Endothelial cell of umbilical vein (primary cell): Measurements from ENCODE around the gene LRP6. TPM values are rescaled to one million over a fixed set of nuclear protein-coding genes. Genes with fewer than 3 reads are reported as not detected.

Source experiments
- BruUV-seq: library from RNA; stranded (reverse); fragments of 400-500 nt; replicated peaks from 2 replicates; lab custom pipeline; 2021; lab: Mats Ljungman, UMichigan
- CTCF ChIA-PET: fragments of 300-600, 350-600 bp; sonication (Branson Sonifier 250); formaldehyde crosslinking; loops from one replicate; lab custom pipeline; 2021; ENCODE audit warnings: antibody characterized with exemption, inconsistent platforms; lab: Charles Lee
- POLR2A ChIA-PET: fragments of 300-600, 350-600 bp; sonication (Branson Sonifier 250); formaldehyde crosslinking; loops from one replicate; lab custom pipeline; 2021; ENCODE audit warnings: antibody characterized with exemption, inconsistent platforms; lab: Charles Lee
- DNase-seq: peaks from one replicate; pipeline ENCODE4 v3.0.0-alpha.2; 2011; ENCODE audit warnings: low read depth, low spot score
- FAIRE-seq: peaks from 2 replicates; lab custom pipeline; 2011; peaks lifted over from hg19 to GRCh38; lab: Jason Lieb, UNC
- H2AFZ ChIP-seq: 2 replicates; pipeline ENCODE4 v1.6.0; 2012; ENCODE audit warnings: low read depth, low read length, control low read depth, inconsistent platforms
- H3K27ac ChIP-seq: 2 replicates; pipeline ENCODE4 v1.5.1; 2011; ENCODE audit warnings: low read depth, mild to moderate bottlenecking, control low read depth, low read length, moderate library complexity; ENCODE audit not compliant: insufficient read depth
- H3K27me3 ChIP-seq, 2 experiments: 2 replicates each; pipeline versions ENCODE4 v1.6.0 to v1.6.1; 2011; ENCODE audit warnings: low read length in 2 of 2, mixed read lengths in 1 of 2; ENCODE audit not compliant: control insufficient read depth in 2 of 2, insufficient read depth in 2 of 2
- H3K36me3 ChIP-seq, 2 experiments: 2 replicates in 1 of 2; 3 replicates in 1 of 2; pipeline ENCODE4 v1.5.1; 2011; ENCODE audit warnings: low read length in 2 of 2, mild to moderate bottlenecking in 1 of 2, moderate library complexity in 1 of 2; ENCODE audit not compliant: control insufficient read depth in 2 of 2, insufficient read depth in 2 of 2; ENCODE audit errors: extremely low read depth in 1 of 2
- H3K4me1 ChIP-seq: 3 replicates; pipeline ENCODE4 v1.5.1; 2011; ENCODE audit warnings: mild to moderate bottlenecking, low read length; ENCODE audit not compliant: control insufficient read depth, insufficient read depth; ENCODE audit errors: extremely low read depth
- H3K4me2 ChIP-seq: 2 replicates; pipeline ENCODE4 v1.6.1; 2011; ENCODE audit warnings: low read length, control low read depth, mixed read lengths; ENCODE audit not compliant: insufficient read depth
- H3K4me3 ChIP-seq, 3 experiments: fragments of 200-600 bp in 1 of 3; sonication (generic), shearing (Covaris generic) in 1 of 3; replicated peaks in 1 of 3; 2 replicates each; pipeline ENCODE4 v1.5.1; 2011 to 2016; ENCODE audit warnings: control low read depth in 3 of 3, low read length in 3 of 3, mild to moderate bottlenecking in 2 of 3, inconsistent platforms in 1 of 3, low read depth in 1 of 3, moderate library complexity in 1 of 3; ENCODE audit not compliant: insufficient read depth in 1 of 3
- H3K79me2 ChIP-seq: 2 replicates; pipeline ENCODE4 v1.6.0; 2012; ENCODE audit warnings: low read length, inconsistent platforms; ENCODE audit not compliant: control insufficient read depth, insufficient read depth
- H3K9ac ChIP-seq: replicated peaks from 2 replicates; pipeline ENCODE3; 2011; ENCODE audit warnings: low read length, control low read depth; ENCODE audit not compliant: insufficient read depth; ENCODE audit errors: extremely low read depth
- H3K9me1 ChIP-seq: replicated peaks from 3 replicates; pipeline ENCODE4 v1.6.0; 2011; ENCODE audit warnings: mild to moderate bottlenecking, low read length; ENCODE audit not compliant: control insufficient read depth, insufficient read depth; ENCODE audit errors: extremely low read depth
- H3K9me3 ChIP-seq: replicated peaks from 2 replicates; pipeline ENCODE4 v1.5.1; 2012; ENCODE audit warnings: low read length, inconsistent platforms; ENCODE audit not compliant: control insufficient read depth, insufficient read depth
- H4K20me1 ChIP-seq: replicated peaks from 2 replicates; pipeline ENCODE3; 2011; ENCODE audit warnings: mild to moderate bottlenecking, low read length; ENCODE audit not compliant: control insufficient read depth, insufficient read depth; ENCODE audit errors: extremely low read depth
- CTCF ChIP-seq, 2 donors: IDR thresholded peaks; 1 replicate in 1 of 2; 2 replicates in 1 of 2; pipeline ENCODE4 v1.5.1; 2011; ENCODE audit warnings: low read length in 2 of 2, mild to moderate bottlenecking in 2 of 2, moderate library complexity in 2 of 2, control low read depth in 1 of 2, inconsistent platforms in 1 of 2, low read depth in 1 of 2; ENCODE audit not compliant: insufficient read depth in 1 of 2; ENCODE audit errors: extremely low read depth in 1 of 2
- EZH2 ChIP-seq: IDR thresholded peaks from 2 replicates; pipeline ENCODE4 v1.6.1; 2012; ENCODE audit warnings: borderline replicate concordance, low read depth, mild to moderate bottlenecking, moderate library complexity, low read length, inconsistent platforms; ENCODE audit not compliant: severe bottlenecking
- FOS ChIP-seq: IDR thresholded peaks from 2 replicates; pipeline ENCODE4 v1.6.1; 2011; ENCODE audit warnings: mild to moderate bottlenecking, low read length, moderate library complexity, borderline replicate concordance; ENCODE audit not compliant: insufficient read depth
- GATA2 ChIP-seq: IDR thresholded peaks from 2 replicates; pipeline ENCODE4 v1.7.0; 2011; ENCODE audit warnings: low read depth, mild to moderate bottlenecking, moderate library complexity, mixed read lengths, low read length; ENCODE audit not compliant: insufficient read length, insufficient read depth
- JUN ChIP-seq: IDR thresholded peaks from 2 replicates; pipeline ENCODE4 v1.6.1; 2011; ENCODE audit warnings: borderline replicate concordance, low read depth; ENCODE audit not compliant: insufficient read length, insufficient read depth
- MAX ChIP-seq: IDR thresholded peaks from 2 replicates; pipeline ENCODE4 v1.6.1; 2011; ENCODE audit not compliant: insufficient read depth, insufficient read length
- MYC ChIP-seq: IDR thresholded peaks from one replicate; pipeline ENCODE4 v1.6.1; 2011; ENCODE audit warnings: mild to moderate bottlenecking, low read depth, low read length
- POLR2A ChIP-seq: IDR thresholded peaks from 2 replicates; pipeline ENCODE4 v1.6.1; 2012; ENCODE audit warnings: low read depth, mild to moderate bottlenecking, control low read depth, low read length
- POLR2AphosphoS5 ChIP-seq: IDR thresholded peaks from 2 replicates; pipeline ENCODE4 v1.6.1; 2012; ENCODE audit warnings: low read depth, mild to moderate bottlenecking, control low read depth, low read length, moderate library complexity; ENCODE audit not compliant: insufficient read depth
- dilution Hi-C: fragments of 300-500 bp; cut with MboI; formaldehyde crosslinking; loops from one replicate; pipeline ENCODE4 v1.15.0; 2019; ENCODE audit warnings: low sequenced_read_pairs; ENCODE audit not compliant: extremely low pct_ligation_motif_present
- intact Hi-C: fragments of 100-400 bp; cut with micrococcal nuclease; formaldehyde crosslinking; loops from one replicate; pipeline ENCODE4 v1.10.0; 2022
- polyA plus RNA-seq, 4 experiments: library from polyadenylated mRNA; depleted of rRNA in 3 of 4; stranded (reverse) in 3 of 4; unstranded in 1 of 4; fragments of >200 nt; gene quantifications; 2 replicates each; pipeline versions ENCODE4 v1.2.1 to v1.2.3, GENCODE V29; 2011 to 2012; ENCODE audit warnings: missing spikeins in 1 of 4
- total RNA-seq: library from RNA; stranded (reverse); gene quantifications from 2 replicates; pipeline ENCODE4 v1.2.3, GENCODE V29; 2021

Gene LRP6
- total and polyA plus RNA-seq, 2 donors (not counting 3 experiments of a cell fraction or from before 2014, with no cell fraction given): 28.5 to 41.7 TPM

GRCh38 chr12:12156828-12157227 is 110.0 kb downstream of the LRP6 start:
- H3K36me3 ChIP-seq: peaks cover 0 to 2% of the 10 kb centered on the region in 2 experiments
- no peak for TF ChIP-seq GATA2
- TF ChIP-seq JUN: no peak
- no peak for TF ChIP-seq MYC
- TF ChIP-seq MAX: no peak
- TF ChIP-seq FOS: no peak
- no peak for TF ChIP-seq POLR2AphosphoS5
- no peak for TF ChIP-seq CTCF (IDR thresholded peaks at IDR 0.05; ENCODE audit: extremely low read depth in 1 of 2, insufficient read depth in 1 of 2, low read depth in 1 of 2, low read length in 2 of 2)
- TF ChIP-seq POLR2A: no peak
- no peak for TF ChIP-seq EZH2
- POLR2A ChIA-PET: no interaction called here

More at GRCh38 chr12:12156828-12157227, 110.0 kb downstream of the LRP6 start:
- Histone ChIP-seq H3K9me3 (no peaks in the 10 kb centered on the region), H3K9me1 (no peaks in the 10 kb centered on the region), H3K4me2 (no peak overlapping the region), H4K20me1 (no peaks in the 10 kb centered on the region), H3K4me3 (no peak overlapping the region), H3K4me1 (peaks cover 17% of the 10 kb centered on the region), H2AFZ (no peak overlapping the region), H3K79me2 (no peaks in the 10 kb centered on the region), H3K9ac (no peak overlapping the region), H3K27ac (no peak overlapping the region), H3K27me3 (no peaks in the 10 kb centered on the region)
- dilution Hi-C loops: no loop called here
- FAIRE-seq: no peak
- CTCF ChIA-PET: no interaction called here
- intact Hi-C loops: no loop called here
- no TSS peak for BruUV-seq
- no peak for DNase-seq
